HepG2 (cell line): ENCODE data around the gene NYNRIN. TPM values are rescaled to one million over a fixed set of nuclear protein-coding genes. Genes with fewer than 3 reads are reported as not detected.

Experiments
- CC2D1A ChIP-seq: sonication (generic); formaldehyde crosslinking; IDR thresholded peaks from 2 replicates; pipeline ENCODE4 v1.8.1; 2023; ENCODE audit warnings: mild to moderate bottlenecking, missing genetic modification reagents
- CCDC6 ChIP-seq: sonication (generic); formaldehyde crosslinking; IDR thresholded peaks from 2 replicates; pipeline ENCODE4 v1.8.1; 2022; ENCODE audit warnings: mild to moderate bottlenecking, missing genetic modification reagents, moderate library complexity
- CHD4 ChIP-seq: fragments of 200-600 bp; sonication (generic); IDR thresholded peaks from 2 replicates; pipeline ENCODE4 v1.7.0; 2017; ENCODE audit warnings: mild to moderate bottlenecking, low read length, borderline replicate concordance
- ETV5 ChIP-seq: IDR thresholded peaks from 2 replicates; pipeline ENCODE4 v1.6.1; 2018; ENCODE audit warnings: missing biosample characterization, missing genetic modification reagents, inconsistent platforms, borderline replicate concordance
- FOSL1 ChIP-seq: sonication (generic); formaldehyde crosslinking; IDR thresholded peaks from 2 replicates; pipeline ENCODE4 v1.9.0; 2021; ENCODE audit warnings: missing genetic modification reagents, borderline replicate concordance
- FOXP1 ChIP-seq, 2 experiments: fragments of 450-650 bp in 1 of 2; IDR thresholded peaks; 2 replicates each; pipeline ENCODE4 v1.6.1; 2017 to 2018; ENCODE audit warnings: antibody characterized with exemption in 1 of 2
- KAT8 ChIP-seq: IDR thresholded peaks from 2 replicates; pipeline ENCODE4 v1.6.1; 2016; ENCODE audit warnings: missing genetic modification reagents, missing compliant biosample characterization
- NCOA1 ChIP-seq: sonication (generic); formaldehyde crosslinking; IDR thresholded peaks from 2 replicates; pipeline ENCODE4 v1.9.0; 2021; ENCODE audit warnings: missing genetic modification reagents
- PAF1 ChIP-seq: IDR thresholded peaks from 2 replicates; pipeline ENCODE4 v1.6.1; 2016; ENCODE audit warnings: missing genetic modification reagents, missing compliant biosample characterization
- PHF8 ChIP-seq: sonication (generic); formaldehyde crosslinking; IDR thresholded peaks from 2 replicates; pipeline ENCODE4 v1.5.0; 2020; ENCODE audit warnings: missing genetic modification reagents
- SMARCE1 ChIP-seq: fragments of 450-650 bp; IDR thresholded peaks from 2 replicates; pipeline ENCODE4 v1.6.1; 2017; ENCODE audit warnings: borderline replicate concordance
- SOX13 ChIP-seq, 3 experiments: fragments of 450-650 bp in 1 of 3; sonication (generic) in 1 of 3; formaldehyde crosslinking in 1 of 3; IDR thresholded peaks in 2 of 3; conservative IDR thresholded peaks in 1 of 3; 2 replicates each; pipeline versions ENCODE4 v1.5.0 to v1.6.1; 2016 to 2020; ENCODE audit warnings: antibody characterized with exemption in 1 of 3, mild to moderate bottlenecking in 1 of 3, missing compliant biosample characterization in 1 of 3, missing genetic modification reagents in 1 of 3, moderate library complexity in 1 of 3
- SRSF1 ChIP-seq: fragments of 200-400 bp; formaldehyde crosslinking; optimal IDR thresholded peaks from 2 replicates; pipeline ENCODE3; 2017; ENCODE audit warnings: mild to moderate bottlenecking, low read depth, low read length, moderate library complexity
- TARDBP ChIP-seq: sonication (generic); formaldehyde crosslinking; IDR thresholded peaks from 2 replicates; pipeline ENCODE4 v1.8.0; 2022; ENCODE audit warnings: mild to moderate bottlenecking, missing genetic modification reagents
- ZBTB42 ChIP-seq: sonication (generic); formaldehyde crosslinking; IDR thresholded peaks from 2 replicates; pipeline ENCODE4 v1.5.0; 2020; ENCODE audit warnings: mild to moderate bottlenecking, missing genetic modification reagents
- ZFP91 ChIP-seq: sonication (generic); formaldehyde crosslinking; IDR thresholded peaks from 2 replicates; pipeline ENCODE4 v1.9.0; 2022; ENCODE audit warnings: missing genetic modification reagents, mild to moderate bottlenecking, borderline replicate concordance
- ZGPAT ChIP-seq: IDR thresholded peaks from 2 replicates; pipeline ENCODE4 v1.6.1; 2016; ENCODE audit warnings: mild to moderate bottlenecking
- ZNF432 ChIP-seq: sonication (generic); formaldehyde crosslinking; IDR thresholded peaks from 2 replicates; pipeline ENCODE4 v1.5.0; 2020; ENCODE audit warnings: missing genetic modification reagents, mild to moderate bottlenecking, borderline replicate concordance
- ZNF543 ChIP-seq: sonication (generic); formaldehyde crosslinking; IDR thresholded peaks from 2 replicates; pipeline ENCODE4 v1.4.0; 2020; ENCODE audit warnings: mild to moderate bottlenecking, missing genetic modification reagents
- ZNF607 ChIP-seq: sonication (generic); formaldehyde crosslinking; IDR thresholded peaks from 2 replicates; pipeline ENCODE4 v1.5.1; 2020; ENCODE audit warnings: missing genetic modification reagents, mild to moderate bottlenecking, borderline replicate concordance
- ZNF652 ChIP-seq: IDR thresholded peaks from 2 replicates; pipeline ENCODE4 v1.6.1; 2016; ENCODE audit warnings: low read depth, borderline replicate concordance
- ZNF883 ChIP-seq: sonication (generic); formaldehyde crosslinking; IDR thresholded peaks from 2 replicates; pipeline ENCODE4 v1.5.1; 2020; ENCODE audit warnings: mild to moderate bottlenecking, missing genetic modification reagents; ENCODE audit errors: not compliant biosample characterization
- ZSCAN30 ChIP-seq: sonication (generic); formaldehyde crosslinking; IDR thresholded peaks from 2 replicates; pipeline ENCODE4 v1.5.0; 2020; ENCODE audit warnings: mild to moderate bottlenecking, missing genetic modification reagents
- polyA plus RNA-seq, 8 experiments: library from polyadenylated mRNA; depleted of rRNA in 3 of 8; stranded (reverse) in 7 of 8; unstranded in 1 of 8; fragments of >200 nt; fragmentation: Illumina TruSeq in 4 of 8; extraction: Trizol in 4 of 8; gene quantifications; 2 replicates each; pipeline versions ENCODE4 v1.2.1 to v1.2.3, GENCODE V29; 2011 to 2016; ENCODE audit warnings: low read depth in 4 of 8, missing spikeins in 1 of 8, mixed read lengths in 1 of 8; ENCODE audit not compliant: insufficient read depth in 1 of 8
- total RNA-seq, 5 experiments: library from RNA; depleted of rRNA; stranded (reverse); fragments of >200 nt; fragmentation: Illumina TruSeq; extraction: Trizol; gene quantifications; 2 replicates each; pipeline ENCODE4 v1.2.3, GENCODE V29; 2016; ENCODE audit warnings: low read depth in 1 of 5
- TF ChIP-seq, protein P1 (sequence below): sonication (generic); formaldehyde crosslinking; IDR thresholded peaks from 2 replicates; pipeline ENCODE4 v1.5.1; 2020; ENCODE audit warnings: missing genetic modification reagents, mild to moderate bottlenecking, borderline replicate concordance

The NYNRIN gene
- total and polyA plus RNA-seq, 2 of the 13 experiments (the other 11 are each of a cell fraction or from before 2014, with no cell fraction given): 0.63 to 1.1 TPM

- no peak; the same call in 1 of the 2 replicates for TF ChIP-seq ZNF607 (CRISPR knock-in tag)
- no peak; the same call in 1 of the 2 replicates for TF ChIP-seq ETV5 (CRISPR knock-in tag)
- TF ChIP-seq CCDC6 (CRISPR knock-in tag): no peak; the same call in 1 of the 2 replicates
- no peak for TF ChIP-seq ZNF883 (CRISPR knock-in tag)
- TF ChIP-seq ZGPAT (CRISPR knock-in tag): peak; percentile 47
- peak; percentile 60 for TF ChIP-seq PHF8
- no peak for TF ChIP-seq PAF1 (CRISPR knock-in tag)
- TF ChIP-seq SMARCE1: no peak
- peak; percentile 98 for TF ChIP-seq ZNF652 (CRISPR knock-in tag)
- peak; percentile 88 for TF ChIP-seq TARDBP (CRISPR knock-in tag)
- TF ChIP-seq CHD4: 0 out of 2 replicates have a peak, but pooled peaks have one; percentile 17
- TF ChIP-seq FOSL1: no peak
- TF ChIP-seq FOXP1 (IDR thresholded peaks at IDR 0.05): no peak
- TF ChIP-seq FOXP1 (CRISPR knock-in tag; IDR thresholded peaks at IDR 0.05): 0 out of 2 replicates have a peak, but pooled peaks have one; percentile 13
- TF ChIP-seq SRSF1: no peak
- 0 out of 2 replicates have a peak, but pooled peaks have one; percentile 67 for TF ChIP-seq ZNF543 (CRISPR knock-in tag)
- peak; percentile 29; the same call in 1 of the 2 replicates for TF ChIP-seq SOX13 (IDR thresholded peaks at IDR 0.05)
- TF ChIP-seq SOX13 (CRISPR knock-in tag; conservative IDR thresholded peaks at IDR 0.05 in 1 of 2, IDR thresholded peaks at IDR 0.05 in 1 of 2): peak in 1 of 2 experiments; percentile 37; a peak in 1 of 4 replicates
- no peak; the same call in 1 of the 2 replicates for TF ChIP-seq ZFP91 (CRISPR knock-in tag)
- TF ChIP-seq KAT8 (CRISPR knock-in tag): no peak; the same call in 1 of the 2 replicates
- TF ChIP-seq, protein P1, sequence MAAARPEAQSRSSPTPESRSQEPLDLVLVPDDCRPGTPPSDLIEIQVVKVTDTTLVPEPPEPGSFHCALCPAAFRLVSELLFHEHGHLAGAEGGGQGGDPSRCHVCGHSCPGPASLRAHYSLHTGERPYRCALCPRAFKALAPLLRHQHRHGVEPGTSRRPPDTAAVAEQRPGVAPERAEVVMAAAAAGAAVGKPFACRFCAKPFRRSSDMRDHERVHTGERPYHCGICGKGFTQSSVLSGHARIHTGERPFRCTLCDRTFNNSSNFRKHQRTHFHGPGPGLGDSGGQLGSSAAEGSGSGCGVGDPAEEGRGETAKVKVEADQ (CRISPR knock-in tag): no peak
- no peak for TF ChIP-seq ZSCAN30 (CRISPR knock-in tag)
- TF ChIP-seq ZNF432 (CRISPR knock-in tag): no peak
- TF ChIP-seq NCOA1 (CRISPR knock-in tag): 0 out of 2 replicates have a peak, but pooled peaks have one; percentile 58
- no peak for TF ChIP-seq CC2D1A (CRISPR knock-in tag)
- TF ChIP-seq ZBTB42 (CRISPR knock-in tag): no peak
Observed at GRCh38 chr14:24366721-24367513, 31.9 kb upstream of the NYNRIN start (continued).
